Activated CD4-positive, alpha-beta T cell treated with anti-CD3 and anti-CD28 coated beads for 48 hours (primary cell): ENCODE data around the gene COL13A1.

Experiments
- DNase-seq: peaks from one replicate; pipeline ENCODE4 v3.0.0-alpha.2; 2020

The COL13A1 gene

DNA sequence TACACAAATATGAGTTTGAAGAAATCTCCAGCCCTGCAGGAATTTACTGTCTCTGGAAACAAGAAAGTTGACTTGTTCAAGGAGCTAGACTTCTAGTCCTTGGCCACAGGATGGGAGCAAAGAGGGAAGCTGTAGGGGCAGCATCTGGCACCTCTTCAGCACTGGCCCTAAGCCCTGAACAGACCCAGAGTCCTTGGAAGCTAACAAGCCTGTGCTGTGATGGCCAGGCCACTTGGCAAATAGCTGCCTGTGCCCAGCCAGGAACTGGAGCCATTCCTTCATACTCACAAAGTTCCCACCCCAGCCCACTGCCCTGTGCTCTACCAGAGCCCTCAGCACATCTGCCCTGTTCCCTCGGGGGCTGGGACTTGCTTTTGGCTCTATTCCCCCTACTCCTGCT lies 9.4 kb upstream of the COL13A1 start:
- DNase-seq = no peak

DNA sequence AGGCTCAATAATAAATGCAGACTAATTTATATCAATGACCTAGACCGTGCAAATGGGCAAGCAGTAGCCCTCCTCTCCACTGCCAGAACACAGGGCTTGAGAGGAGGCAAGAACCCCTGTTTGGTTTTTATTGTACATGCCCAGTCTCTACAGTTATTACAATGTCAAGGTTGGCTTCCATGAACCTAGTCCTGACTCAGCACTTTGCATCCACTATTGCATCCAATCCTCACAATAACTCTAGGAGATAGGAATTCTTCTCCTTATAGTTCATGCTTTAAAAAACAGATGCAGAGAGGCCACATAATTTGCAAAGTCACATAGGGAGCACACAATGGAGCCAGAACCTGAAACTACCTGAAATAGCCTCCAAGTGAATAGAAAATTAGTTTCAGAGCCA lies 7.0 kb upstream of the COL13A1 start:
- no peak for DNase-seq

DNA sequence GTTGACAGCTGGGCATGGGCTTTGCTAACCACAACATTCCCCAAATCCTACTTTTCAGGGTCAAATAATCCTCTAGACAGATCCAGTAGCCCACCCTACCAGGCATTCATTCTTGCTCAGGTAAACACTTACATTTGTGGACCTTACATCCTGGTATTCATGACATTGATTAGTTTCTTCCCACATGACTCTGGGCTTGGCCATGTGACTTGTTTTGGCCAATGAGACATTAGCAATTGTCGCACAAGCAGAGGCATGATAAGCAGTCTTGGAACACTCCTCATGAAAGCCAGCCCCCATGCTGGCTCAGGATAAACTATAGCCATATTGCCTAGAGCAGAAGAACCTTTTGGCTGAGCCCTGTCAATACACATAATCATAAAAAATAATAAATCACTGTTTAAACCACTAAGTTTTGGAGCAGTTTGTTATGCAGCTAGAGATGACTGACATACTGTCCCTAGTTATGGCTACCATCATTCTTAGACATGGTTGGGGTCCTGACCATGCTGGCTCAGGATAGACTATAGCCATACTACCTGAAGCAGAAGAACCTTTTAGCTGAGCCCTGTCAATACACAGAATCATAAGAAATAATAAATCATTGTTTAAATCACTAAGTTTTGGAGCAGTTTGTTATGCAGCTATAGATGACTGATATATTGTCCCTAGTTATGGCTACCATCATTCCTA lies 6.3 kb upstream of the COL13A1 start:
- no peak for DNase-seq

DNA sequence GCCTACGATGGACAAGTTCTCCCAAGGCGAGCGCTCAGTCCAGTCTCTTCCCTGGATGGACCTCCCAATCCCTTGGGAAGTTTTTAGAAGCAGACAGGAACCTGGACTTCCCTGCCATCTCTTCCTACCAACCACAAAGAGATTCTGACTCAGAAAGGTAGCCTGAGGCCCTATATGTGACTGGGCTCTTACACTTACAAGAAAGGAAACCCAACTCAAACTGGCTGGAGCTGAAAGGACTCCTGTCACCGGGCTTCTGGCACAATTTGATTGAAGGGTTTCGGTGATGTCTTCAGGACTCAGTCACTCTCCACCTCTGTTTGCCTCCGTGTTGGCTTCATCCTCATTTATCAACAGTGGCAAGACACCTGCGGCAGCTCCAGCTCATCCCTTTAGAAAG lies 3.7 kb upstream of the COL13A1 start:
- DNase-seq = no peak

DNA sequence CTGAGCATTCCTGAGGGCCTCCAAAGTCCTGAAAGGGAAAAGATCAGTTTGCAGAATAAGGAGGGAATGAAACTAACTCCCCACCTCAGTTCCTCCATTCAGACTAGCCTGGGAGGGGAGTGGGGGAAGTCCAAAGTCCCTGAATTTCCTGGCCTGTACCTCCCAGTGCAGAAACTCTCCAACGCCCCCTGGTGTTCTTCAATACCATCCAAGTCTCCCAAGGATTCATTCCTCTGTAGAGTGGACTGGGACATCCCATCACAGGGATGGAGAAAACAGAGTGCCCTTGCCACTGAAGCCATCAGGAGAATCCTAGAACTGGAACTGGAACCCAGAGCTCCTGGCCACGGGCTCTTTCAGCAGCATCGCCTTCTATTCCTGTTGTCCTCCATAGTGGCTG lies 1.6 kb upstream of the COL13A1 start:
- DNase-seq = no peak

DNA sequence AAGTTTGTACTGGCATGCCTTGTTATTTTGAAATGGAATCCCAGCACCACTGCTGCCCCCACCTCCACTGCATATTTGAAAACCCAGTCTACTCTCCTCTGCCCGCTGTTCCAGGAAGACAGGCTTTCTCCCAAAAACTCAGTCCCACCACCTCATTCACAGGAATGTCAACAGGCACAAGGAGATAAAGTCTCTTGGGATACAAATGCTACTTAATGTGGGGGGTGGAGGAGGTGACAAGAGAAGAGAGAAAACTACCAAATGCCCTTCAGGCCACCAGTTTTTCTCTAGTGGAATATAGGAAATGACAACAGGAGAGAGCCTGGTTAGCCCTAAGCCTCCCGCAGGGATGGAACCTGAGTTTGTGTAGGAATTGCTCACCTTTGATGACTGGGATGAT lies 1.0 kb upstream of the COL13A1 start:
- DNase-seq = no peak

DNA sequence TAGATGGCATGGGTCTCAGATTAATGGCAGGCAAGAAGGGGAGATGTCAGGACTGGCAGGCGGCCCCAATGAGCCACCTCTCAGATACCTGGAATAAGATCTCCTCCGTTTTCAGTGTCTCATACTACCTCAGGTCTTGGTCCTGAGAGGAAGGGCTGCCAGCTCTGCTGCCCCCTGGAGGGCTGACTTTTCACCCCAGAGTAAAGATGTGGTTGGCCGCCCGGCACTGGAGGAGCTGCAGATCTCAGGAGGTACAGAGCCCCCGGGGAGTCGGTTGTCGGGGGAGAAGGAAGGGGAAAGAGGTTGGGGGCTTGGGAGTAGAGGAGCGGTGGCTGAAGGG lies 642 bp upstream of the COL13A1 start:
- DNase-seq = peak; percentile 69

DNA sequence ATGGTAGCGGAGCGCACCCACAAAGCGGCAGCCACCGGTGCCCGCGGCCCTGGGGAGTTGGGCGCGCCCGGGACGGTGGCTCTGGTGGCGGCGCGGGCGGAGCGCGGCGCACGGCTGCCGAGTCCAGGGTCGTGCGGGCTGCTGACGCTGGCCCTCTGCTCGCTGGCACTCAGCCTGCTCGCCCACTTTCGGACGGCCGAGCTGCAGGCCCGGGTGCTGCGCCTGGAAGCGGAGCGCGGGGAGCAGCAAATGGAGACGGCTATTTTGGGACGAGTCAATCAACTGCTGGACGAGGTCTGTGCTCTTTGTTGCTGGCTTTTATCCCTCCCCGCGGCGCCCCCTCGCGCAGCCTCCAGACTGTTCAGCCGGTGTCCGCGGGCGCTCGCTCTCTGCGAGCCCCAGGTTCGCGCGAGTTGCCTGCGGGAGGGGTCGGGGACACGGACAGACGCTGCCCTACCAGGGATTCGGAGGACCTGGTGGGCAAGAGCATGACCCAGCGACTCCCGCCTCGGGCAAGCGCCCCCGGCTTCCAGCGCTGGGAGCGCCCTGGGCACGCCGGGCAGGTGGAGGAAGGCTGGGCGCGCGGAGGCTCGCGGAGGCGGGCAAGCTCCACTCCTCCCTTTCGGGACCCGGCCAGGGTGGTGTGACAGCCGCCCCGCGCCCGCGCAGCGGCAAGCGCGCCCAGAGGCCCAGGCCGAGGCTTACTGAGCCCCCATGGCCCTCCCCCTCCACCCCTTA lies 887 bp downstream of the COL13A1 start:
- no peak for DNase-seq

DNA sequence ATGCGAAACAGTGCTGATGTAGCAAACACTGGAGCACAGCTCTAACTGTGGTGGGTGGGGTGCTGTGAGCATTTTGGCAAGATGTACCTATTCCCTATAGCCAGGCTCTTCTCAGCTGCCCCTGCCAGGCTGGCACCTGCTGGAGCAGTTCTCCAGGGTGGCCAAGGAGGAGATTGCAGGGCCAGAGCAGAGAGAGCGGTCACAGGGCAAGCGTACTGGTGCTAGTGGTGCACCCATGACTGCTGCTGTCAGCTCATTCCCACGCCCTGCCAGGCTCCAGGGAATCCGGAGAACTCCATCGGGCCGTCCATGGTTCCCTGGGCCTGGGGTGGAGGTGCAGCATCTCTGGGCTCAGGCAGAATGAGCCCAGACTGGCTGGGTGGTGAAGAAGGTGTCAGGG lies 2.1 kb downstream of the COL13A1 start:
- DNase-seq = no peak

DNA sequence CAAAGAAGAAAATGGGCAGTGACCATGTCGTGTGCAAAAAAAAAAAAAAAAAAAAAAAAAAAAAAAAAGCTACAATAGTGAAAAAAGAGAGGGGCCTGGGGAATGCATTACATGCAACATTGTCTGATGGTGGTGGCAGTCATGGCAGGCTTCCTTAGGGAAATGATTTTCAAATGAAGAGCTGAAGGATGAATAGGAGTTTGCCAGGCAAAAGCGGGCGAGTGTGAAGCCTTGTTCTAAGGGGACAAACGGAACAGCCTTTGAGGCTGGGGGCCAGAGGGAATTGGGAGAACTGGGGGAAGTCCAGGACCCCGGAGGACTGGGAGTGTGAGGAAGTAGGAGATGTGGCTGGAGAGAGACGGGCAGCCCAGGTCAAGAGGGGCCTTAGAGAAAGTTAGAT lies 3.1 kb downstream of the COL13A1 start:
- DNase-seq = no peak

DNA sequence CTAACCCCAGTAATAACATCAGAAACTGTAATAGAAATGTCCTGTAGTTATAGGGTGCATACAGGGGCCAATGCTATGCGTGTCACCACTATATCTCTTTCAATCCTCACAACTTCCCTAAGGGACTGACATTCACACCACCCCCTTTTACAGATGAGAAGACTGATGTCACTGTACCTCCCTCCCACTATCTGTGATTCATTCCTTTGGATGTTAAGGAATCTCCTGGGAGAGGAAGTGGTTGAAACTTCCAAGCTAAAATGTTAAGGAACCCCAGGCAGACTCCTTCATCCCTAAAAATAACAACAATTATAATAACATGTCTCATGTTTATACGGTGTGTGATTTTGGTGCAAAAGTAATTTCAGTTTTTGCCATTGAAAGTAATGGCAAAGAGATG lies 5.4 kb downstream of the COL13A1 start:
- no peak for DNase-seq

DNA sequence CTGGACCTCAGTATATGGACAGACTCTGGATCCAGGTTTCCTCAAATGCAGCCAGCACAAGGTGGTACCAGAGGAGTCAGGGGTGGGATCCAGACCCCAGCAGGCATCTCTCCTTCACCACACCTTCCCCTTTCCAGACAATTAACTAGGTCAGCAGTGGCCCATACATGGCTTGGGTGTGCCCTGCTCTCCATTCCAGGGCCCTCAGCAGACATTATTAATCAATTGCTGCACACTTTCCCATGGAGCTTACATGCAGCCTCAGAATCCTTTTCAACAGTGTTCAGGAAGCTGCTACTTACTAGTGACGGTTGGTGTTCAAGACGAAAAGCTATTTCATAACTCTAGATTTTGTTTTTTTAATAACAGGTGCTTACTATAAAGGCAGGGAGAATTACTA lies 6.0 kb downstream of the COL13A1 start:
- DNase-seq = no peak

DNA sequence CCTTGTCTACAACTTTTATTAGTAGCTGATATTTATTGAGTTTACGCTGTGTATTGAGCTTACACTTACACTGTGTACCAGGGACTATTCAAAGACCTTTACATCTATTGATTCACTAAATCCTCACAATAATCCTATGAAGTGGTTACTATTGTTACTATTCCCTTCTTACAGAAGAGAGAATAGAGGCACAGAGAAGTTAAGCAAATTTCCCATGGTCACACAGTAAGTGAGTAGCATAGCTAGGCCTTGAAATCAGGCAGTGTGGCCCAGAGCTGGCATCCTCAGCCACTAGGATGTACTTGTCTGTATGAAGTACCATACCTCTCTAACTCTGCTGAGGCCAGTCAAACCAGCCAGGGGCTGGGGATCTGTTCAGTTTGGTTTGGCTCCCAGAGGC lies 7.6 kb downstream of the COL13A1 start:
- DNase-seq = no peak

DNA sequence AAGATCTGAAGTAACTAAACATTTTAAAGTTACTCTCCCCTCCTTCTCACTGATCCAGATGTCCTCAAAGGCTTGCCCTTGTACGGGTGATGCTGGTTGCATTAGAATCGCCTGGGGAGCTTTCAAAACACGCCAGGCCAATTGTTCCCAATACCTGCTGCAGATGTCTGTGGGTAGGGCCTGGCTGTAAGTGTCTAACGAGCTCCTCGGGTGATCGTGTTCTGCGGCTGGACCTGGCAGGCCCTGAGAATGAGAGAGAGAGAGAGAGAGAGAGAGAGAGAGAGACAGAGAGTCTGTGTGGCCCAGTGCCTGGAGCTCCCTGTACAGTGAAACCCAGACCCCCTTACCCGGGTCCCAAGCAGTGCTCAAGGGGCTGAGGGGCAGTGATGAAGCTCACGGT lies 8.4 kb downstream of the COL13A1 start:
- DNase-seq = no peak

DNA sequence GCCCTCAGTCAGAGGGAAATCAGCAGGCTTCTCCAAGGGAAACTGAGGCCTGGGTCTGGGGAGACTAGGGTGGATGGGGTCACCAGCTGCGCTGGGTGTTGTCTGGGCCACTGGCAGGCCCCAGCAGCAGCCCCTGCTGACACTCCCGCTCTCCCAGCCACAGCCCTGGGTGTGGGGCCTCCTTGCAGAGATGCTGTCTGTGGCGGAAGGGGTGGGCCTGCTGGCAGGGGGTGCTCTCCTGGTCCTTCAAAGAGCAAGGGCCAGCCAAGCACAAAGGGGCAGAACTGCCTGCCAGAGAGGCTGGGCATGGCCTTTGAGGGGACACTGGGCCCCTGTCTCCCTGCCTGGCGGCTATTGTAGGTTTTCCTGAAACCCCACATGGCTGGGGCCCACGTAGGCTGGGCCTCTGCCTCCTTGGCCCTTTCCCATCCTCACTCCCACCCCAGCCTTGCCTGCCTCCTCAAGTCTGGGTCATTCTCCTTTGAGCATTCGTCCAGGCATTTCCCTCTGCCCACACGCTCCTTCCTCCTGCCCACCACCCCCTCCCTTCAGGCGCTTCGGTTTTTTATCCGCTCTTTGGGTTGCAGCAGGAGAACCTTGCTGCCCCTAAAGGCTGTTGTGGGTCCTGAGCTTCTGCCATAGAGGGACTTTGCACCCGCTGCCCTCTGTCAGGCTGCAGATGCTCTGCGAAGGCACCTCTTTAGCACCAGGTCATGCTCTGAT lies 9.1 kb downstream of the COL13A1 start:
- DNase-seq = no peak

DNA sequence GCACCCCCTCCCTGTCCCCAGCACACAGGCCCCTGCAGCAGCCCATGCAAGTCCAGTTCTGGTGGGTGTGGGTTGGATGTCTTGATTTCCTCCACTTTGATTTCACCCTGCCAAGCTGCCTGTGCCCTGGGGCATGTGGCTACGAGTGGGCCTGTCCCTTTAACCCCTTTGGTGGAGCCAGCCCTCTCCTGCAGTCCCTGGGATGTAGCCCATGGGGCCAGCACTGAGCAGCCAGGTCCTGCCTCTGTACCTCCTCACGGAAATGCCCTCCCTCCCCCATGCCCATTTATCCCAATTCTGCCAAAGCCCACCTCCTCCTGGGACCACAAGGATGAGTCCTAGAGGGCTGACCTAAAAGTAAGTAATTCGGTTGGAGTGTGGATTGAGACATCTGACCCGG lies 11.9 kb downstream of the COL13A1 start:
- no peak for DNase-seq

DNA sequence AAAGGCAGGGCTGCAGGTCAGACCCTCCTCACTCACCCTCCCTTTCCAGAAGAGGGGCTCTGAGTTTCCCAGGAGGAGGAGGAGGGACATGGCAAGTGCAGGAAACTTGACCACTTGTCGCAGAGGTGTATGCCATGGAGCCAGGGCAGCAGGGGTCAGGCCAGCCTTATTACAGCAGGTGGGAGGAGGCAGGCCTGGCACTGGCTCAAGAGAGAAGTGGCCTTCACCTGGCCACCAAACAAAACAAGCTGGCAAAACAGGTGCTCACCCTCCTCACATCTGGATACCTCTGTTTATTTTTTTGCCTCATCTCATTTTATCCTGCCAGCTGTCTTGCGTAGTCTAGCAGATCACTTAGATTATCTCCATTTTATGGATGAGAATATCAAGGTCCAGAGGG lies 12.5 kb downstream of the COL13A1 start:
- no peak for DNase-seq

DNA sequence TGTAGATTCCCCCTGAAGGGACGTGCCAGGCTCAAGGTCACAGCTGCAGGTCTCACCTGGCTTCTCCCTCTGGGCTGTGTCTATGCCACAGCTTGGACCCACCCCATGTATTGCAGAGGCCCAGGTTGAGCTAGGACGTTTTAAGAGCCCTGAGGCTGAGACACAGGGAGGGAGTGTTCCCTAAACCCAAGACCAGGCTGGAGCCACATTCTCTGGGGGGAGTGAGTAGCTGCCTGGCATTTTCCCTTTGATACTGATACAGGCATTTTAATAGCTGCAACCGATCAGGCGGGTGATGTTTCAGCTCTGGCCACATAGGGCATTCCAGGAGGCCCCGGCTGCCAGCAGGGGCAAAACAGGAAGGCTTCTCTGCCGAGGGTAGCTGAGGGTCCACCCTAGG lies 13.4 kb downstream of the COL13A1 start:
- DNase-seq = no peak

DNA sequence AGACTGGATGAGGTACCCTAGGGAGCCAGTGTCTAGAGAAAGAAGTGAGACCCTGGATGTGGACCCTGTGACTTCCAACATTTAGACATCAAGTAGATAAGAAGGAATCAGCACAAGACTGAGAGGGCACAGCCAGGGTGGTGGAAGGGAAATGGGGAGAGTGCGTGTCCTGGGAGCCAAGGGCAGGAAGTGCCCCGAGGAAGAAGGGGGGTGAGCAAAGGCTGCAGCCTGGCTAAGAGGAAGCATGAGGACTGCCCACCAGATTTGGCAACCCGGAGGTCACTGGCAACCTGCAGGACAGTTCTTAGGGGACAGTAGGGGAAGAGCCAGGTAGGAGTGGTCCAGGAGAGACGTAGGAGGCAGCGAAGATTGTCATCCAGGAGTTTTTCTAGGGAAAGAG lies 14.8 kb downstream of the COL13A1 start:
- no peak for DNase-seq

DNA sequence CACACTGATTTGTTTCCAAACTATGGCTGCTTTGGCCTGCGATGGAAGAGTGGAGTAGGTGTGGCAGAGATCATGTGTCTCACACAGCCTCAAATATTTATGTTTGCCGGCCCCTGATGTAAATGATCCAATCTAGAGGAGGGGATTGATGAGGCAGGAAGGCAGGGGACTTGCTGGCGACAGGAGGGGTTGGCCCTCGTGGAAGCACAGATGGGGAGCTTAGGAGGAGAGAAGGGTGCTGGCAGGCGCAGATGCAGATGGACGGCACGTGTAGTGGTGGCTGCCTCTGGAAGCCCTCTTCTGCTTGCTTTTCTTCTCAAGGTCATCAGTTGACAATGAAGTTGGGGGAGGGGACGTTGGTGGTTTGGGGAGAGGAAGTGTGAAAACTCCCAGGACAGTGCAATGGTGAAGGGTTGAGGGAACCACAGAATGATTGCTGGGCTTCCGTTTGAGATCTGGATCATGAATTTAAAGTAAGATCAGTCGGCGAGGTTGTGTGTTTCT lies 15.4 kb downstream of the COL13A1 start:
- DNase-seq = no peak

DNA sequence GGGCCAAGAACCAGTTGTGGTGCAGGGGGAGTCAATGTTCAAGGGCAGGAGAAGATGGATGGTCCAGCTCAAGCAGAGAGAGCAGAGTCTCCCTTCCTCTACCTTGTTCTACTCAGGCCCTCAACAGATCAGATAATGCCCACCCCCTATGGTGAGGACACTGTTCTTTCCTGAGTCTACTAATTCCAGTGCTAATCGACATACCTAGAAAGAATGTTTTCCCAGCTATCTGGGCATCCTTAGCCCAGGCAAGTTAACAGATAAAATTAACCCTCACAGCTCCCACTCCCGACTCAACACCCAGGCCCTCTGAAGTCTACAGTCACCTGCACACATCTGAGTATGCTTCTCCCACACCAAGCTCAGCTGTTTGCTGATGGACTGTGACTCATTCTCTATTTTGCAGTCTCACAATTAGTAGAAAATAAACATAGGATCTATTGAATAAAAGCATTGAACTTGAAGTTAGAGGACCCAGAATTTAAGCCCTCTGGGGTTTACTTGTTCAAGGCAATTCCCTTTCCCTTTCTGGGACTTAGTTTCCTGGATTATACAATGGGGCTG lies 17.1 kb downstream of the COL13A1 start:
- DNase-seq = no peak

DNA sequence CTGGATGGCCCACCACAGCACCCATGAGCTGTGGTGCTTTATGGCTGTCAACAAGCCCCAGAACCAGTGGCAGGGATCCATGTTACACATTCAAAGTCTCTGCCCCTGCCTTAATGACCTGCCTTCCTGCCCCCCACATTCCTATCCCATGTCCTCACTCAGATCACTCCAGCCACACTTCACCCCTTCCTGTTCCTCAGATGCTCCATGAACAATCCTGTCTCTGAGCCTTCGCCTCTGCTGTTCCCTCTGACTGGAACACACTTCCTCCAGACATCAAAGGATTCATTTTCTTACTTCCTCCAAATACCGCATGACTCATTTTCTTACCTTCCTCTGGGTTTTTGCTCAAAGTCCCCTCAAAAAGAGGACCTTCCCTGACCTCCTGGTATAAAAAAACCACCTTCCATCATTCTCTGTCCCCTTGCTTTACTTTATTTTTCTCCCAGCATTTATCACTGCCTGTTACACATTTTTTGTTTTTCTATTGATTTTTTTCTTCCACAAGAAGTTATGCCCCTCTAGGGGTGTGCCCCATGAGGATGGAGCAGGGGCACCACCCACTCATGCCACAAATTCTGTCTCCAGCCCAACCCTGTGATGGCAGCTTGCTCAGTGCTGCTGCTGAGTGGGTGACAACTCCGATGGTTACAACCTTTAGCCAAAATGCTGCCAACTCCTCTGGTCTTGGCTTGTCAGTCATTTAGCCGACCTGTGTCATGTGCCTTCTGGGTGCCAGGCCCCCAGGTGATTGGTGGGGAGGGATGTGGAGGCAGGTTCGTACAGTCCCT lies 18.2 kb downstream of the COL13A1 start:
- no peak for DNase-seq

DNA sequence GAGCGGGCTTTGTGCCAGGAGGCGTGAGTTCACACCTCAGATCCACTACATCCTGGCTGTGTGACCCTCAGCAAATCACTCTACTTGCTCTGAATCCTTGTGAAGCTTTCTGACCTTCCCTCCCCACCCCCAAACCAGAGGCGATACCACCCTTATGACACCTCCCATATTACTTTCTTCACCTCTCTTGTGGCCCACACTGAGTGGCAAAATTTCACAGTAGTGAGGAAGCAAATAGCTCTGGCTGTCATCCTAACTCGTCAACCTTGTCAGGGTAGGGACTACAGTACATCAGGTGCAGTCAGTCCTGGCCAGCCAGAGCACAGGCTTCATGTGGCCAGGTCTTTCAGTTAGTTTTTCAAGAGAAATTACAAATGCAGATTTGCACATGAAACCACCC lies 19.1 kb downstream of the COL13A1 start:
- no peak for DNase-seq
